Posterior cingulate gyrus (tissue), 11 donors: Measurements from ENCODE around the gene INTS15.
A peak's percentile ranks its signal among the peaks of the same experiment; 100 is the strongest.
"Not testable (repeated sequence)": the region's sequence is repeated elsewhere in the genome, so short reads cannot be mapped to it uniquely, and the experiment has no call there.

Experiments
- DNase-seq, 10 donors: peaks; one replicate each; pipeline versions ENCODE4 v3.0.0 to v3.0.0-alpha.2; 2020 to 2021; ENCODE audit warnings: mixed read lengths in 3 of 10
- intact Hi-C: fragments of 100-400 bp; cut with DNase I; formaldehyde crosslinking; loops from one replicate; pipeline ENCODE4 v1.15.1; 2023

INTS15 gene

DNA sequence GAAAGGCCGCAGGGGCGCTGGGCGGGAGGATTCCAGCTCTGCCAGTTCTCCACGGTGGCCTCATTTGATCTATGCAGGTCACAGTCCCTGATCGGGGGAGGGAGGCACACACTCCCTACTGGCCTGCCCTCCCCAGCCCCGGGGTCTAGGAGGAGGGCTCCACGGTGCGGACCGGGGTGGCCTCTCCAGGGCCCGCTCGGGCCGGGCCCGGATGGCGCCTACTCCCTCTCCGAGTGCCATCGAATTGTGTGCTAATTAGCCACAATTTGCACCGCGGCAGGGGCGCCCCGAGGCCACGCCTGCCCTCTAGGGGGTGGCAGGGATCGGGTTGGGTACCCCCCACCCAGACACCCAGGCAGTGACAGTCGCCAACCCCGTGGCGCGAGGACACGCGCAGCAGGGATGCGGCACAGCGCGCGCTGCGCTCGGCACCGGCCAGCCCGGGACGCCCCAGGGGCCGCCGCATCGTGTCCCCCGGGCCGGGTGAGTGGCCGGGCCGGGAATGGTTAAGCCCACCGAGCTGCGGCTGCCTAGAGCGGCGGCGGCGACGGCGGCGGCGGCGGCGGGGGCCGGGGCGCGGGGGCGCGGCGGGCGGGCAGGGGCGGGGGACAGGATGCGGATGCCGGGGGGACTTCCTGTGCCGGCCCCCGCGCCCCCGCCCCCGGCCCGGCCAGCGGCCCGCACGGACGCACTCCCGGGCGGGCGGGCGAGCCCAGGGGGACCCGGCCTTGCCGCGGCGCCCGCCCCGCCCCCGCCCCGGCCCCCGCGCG, 25.3 kb downstream of the INTS15 start, which contains the start of gene ZNF853:
Gene ZNF853 (plus strand): TSS at position 658 of the 770 bp plus-strand sequence. CDS start 565 bp downstream, outside the sequence.
- intact Hi-C loops = no loop called here
- peak in 4 of 10 donors; percentile 23 to 89 (median 36) for DNase-seq

DNA sequence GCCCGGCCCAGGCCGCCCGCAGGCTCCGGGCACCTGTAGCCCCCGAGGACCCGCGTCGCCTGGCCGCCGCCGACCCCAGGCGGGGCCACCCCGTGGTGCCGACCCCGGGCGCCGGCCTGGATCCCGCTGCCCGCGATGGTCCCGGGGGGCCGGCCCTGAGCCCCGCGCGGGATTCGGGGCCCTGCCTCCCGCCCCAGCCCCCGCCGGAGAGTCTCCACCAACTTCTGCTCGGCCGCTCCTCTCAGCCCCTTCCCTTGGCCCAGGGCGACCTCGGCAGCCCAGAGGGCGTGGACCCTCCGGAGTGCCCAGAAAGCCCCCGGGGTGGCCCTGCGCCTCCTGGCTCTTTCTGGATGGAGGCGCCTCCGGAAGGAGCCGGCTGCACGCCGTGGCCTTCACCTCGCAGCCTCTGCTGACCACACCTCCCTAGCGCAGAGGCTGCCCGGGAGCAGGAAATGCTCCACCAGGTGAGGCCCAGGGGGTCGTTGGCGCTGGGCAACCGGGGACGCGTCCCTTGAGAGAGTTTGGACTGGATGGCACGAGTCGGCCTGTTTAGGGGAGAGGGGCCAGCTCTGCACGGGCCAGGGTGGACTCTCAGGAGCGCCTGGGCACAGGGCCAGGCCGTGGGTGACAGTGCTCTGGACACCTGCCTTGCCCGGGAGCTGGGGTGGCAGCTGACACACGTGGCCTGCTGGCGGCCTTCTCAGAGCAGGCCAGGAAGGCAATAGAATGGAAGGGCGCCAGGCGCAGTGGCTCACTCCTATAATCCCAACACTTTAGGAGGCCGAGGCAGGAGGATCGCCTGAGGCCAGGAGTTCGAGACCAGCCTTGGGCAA, 26.1 kb downstream of the INTS15 start:
- peak in 1 of 10 donors; percentile 86 for DNase-seq
- intact Hi-C loops = no loop called here

DNA sequence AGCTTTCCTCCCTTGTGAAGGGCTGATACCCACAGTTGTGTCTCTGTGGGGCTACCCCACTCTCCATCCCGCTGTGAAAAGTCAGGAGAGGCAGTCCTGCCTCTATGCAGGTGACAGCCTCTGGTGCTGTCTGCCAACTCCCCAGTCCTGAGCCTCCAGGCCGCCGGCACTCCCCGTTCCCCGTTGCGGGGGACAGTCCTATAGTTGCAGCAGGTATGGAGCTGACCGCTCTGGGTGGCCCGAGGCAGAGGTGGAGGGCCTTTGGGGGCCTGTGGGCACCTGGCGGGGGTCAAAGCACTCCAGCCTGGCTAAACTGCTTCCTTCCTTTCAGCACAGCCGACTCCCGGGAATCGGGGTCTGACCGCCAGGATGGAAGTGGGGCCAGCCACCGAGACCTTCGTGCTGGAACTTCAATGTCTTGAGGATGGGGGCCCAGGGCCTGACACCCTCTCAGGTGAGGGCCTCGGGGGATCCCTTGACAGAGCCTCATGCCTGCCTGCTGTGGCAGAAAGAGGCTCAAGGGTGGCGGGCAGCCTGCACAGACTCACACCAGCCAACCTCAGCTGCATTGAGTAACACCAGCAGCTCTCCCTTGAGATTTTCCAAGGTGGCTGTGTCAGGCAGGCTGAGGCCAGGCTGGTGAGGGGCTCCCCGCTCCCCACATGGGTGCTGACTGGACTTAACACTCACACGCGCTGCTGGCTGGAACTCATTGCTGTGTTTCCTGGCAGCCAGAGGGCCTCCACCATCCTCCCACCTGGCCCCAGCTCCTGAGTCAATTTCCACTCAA, 27.2 kb downstream of the INTS15 start:
- no peak for DNase-seq
- intact Hi-C loops = no loop called here

DNA sequence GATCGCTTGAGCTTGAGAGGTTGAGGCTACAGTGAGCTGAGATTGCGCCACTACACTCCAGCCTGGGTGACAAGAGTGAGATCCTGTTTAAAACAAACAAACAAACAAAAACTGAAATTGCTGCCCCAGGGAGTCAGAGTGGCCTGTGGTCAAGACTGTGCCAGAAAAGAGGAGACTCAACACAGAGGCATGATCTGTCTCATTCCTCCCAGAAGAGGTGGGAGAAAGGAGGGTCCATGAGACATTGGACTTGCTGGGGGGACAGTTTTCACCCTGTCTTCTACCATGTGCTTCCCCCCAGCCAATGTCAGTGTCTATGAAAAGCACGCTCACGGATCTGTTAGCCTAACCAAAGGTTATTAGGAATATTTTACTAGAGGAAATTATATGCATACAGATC, 28.8 kb downstream of the INTS15 start:
- intact Hi-C loops = no loop called here
- no peak for DNase-seq

DNA sequence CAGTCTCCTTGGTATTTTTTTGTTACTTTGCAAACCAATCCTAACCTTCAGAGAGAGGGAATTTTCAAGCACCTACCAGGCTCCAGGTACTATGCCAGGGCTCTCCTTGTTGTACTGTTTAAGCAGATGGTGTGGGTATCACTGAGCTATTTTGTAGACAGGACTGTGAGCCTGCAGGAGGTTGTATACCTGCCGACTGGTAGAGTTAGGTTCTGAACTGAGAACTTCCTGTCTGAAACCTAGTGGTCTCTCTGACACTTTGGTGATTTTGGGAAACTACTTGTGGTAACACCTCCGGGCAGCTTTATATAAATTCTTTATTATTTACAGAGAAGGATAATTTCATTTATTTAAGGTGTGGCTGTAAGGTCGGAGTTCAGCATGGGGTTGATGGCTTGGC, 30.1 kb downstream of the INTS15 start:
- DNase-seq = no peak
- intact Hi-C loops = no loop called here

DNA sequence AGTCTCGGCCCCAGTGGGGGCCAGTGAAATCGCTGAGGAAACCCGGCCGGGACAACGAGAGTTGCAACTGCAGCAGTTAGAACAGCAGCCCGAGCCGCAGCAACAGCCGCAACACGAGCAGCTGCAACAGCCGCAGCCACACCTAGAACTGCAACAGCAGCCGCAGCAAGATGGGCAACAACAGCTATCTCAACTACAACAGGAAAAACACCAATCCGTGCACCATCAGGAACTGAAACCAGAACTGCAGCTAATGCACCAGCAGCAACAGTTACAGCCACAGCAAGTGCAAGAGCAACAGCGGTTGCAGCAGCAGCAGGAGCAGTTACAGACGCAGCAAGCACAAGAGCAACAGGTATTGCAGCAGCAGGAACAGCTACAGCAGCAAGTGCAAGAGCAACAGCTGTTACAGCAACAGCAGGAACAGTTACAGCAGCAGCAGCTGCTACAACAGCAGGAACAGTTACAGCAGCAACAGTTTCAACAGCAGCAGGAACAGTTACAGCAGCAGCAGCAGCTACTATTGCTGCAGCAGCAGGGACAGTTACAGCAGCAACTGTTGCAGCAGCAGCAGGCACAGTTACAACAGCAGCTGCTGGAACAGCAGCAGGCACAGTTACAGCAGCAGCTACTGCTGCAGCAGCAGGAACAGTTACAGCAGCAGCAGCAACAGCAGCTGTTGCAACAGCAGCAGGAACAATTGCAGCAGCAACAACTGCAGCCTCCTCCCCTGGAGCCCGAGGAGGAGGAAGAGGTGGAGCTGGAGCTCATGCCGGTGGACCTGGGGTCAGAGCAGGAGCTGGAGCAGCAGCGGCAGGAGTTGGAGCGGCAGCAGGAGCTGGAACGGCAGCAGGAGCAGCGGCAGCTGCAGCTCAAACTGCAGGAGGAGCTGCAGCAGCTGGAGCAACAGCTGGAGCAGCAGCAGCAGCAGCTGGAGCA, 31.6 kb downstream of the INTS15 start:
- DNase-seq = no peak
- intact Hi-C loops = no loop called here

DNA sequence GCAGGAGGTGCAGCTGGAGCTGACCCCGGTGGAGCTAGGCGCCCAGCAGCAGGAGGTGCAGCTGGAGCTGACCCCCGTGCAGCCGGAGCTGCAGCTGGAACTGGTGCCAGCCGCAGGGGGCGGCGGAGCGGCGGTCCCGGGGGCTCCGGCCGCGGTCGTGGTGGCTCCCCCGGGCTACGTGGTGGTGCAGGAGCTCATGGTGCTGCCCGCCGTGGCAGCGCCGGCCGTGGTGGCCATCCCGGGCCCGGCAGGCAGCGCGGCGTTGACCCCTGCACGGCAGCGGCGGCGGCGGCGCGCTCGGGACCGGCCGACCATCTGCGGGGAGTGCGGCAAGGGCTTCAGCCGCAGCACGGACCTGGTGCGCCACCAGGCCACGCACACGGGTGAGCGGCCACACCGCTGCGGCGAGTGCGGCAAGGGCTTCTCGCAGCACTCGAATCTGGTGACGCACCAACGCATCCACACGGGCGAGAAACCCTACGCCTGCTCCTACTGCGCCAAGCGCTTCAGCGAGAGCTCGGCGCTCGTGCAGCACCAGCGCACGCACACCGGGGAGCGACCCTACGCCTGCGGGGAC, 32.4 kb downstream of the INTS15 start:
- intact Hi-C loops = no loop called here
- no peak for DNase-seq

DNA sequence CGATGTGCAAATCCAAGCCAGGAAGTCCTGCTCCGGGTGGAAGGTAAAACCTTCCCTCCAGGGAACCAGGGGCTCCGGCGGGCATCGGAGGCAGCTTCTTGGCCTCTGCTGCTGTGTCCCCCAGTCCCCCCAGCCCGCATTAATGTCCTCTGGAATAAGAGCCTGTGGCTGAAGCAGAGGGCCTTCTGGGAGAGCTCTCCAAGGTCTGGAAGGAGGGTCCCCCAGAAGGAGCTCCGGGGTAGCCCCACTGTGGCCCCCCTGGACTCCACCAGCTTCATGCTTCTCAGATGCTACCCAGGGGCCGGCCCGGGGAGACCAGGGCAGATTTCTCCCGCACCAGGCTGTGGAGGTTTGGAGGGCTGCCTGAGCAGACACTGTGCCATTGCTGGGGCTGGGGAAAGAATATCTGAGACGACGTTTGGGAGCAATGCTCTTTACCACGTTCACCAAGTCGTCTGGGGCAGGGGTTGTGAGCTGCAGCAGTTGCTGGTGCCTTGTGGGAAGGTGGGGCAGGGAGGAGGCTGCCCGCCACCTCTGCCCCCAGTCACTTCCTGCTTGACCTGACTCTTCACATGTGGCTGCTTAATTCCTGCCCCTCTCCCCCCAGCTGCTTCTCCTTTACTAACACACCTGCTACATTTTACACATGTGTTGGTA, 33.9 kb downstream of the INTS15 start:
- intact Hi-C loops = no loop called here
- no peak for DNase-seq

DNA sequence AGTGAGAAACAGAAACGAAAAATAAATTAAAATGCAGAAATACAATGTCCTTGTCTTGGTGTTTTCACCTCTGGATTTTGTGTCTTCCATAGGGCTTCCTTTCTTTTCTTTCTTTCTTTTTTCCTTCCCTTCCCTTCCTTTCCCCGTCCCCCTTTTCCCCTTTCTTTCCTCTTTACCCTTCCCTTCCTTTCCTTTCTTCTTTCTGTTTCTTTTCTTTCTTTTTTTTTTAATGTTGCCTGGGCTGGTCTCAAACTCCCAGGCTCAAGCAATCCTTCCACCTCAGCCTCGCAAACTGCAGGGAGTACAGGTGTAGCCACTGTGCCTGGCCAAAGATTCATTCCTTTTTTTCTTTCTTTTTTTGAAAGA, 34.4 kb downstream of the INTS15 start:
- DNase-seq = no peak
- intact Hi-C loops = no loop called here

DNA sequence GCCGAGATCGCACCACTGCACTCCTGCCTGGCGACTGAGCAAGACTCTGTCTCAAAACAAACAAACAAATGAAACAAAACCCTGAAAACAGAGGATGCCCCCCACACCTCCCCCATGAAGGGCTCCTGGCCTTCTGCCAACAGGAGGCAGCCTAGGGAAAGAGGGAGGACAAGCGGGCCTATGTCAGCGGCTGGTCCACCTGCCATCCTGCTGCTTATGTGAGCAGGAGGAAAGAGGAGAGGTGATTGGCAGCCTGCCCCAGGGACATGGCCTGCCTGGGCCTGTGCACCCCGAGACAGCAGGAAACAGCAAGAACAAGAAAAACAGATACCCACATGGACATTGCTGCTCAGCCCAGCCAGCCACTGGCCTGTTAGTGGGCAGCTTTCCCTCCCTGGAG, 38.2 kb downstream of the INTS15 start:
- intact Hi-C loops = no loop called here
- no peak for DNase-seq

DNA sequence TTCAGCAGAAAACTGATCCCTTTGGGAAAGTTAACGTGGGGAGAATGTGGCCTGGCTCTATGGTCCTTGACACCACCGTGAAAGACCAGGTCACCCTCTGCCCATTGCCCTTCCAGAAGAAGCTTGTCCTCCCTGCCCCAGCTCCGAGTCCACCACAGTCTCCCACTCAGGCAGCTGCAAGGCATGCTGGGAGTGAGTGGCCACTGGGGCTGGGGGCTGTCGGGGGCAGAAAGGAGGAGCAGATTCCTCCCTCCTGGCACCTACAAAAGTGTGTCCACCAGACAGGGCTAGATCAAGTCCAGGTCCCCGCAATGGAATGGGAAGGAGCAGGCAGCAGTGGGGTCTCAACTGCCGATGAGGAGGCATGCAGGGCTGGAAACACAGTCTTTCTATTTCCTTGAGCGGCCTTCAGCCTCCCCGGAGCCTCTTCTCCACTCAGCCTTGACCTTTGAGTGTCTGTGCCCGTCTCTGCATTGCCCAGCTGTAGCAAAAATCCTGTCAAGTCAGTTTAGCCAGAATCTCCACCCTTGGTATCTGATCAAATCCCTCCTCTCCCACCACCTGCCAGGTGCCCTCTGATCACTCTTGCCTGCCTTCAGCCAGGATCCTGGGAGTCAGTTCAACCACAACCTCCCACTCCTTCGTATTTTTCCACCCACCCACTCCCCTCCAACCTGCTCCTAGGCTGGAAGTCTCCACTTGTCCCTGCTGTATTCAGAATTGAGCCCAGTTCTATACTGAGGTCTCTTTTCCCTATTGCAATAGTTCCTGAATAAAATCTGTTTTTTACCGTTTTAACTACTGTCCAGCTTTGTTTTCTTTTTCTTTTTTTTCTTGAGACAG, 40.4 kb downstream of the INTS15 start:
- intact Hi-C loops = no loop called here
- DNase-seq = no peak

DNA sequence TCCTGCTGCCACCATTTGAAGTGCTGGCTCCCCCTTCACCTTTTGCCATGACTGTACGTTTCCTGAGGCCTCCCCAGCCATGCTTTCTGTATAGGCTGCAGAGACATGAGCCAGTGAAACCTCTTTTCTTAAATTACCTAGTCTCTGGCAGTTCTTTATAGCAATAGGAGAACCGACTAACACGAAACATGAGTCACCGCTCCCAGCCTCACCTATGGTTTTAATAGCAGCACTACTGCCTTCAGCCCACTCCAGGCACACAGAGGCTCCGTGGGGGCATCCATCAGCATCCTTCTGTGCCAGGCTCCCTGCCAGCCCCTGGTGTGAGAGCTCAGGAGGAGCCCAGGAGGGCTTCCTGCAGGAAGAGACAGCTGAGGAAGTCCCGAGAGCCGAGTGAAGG, 41.8 kb downstream of the INTS15 start:
- DNase-seq = no peak
- intact Hi-C loops = no loop called here

DNA sequence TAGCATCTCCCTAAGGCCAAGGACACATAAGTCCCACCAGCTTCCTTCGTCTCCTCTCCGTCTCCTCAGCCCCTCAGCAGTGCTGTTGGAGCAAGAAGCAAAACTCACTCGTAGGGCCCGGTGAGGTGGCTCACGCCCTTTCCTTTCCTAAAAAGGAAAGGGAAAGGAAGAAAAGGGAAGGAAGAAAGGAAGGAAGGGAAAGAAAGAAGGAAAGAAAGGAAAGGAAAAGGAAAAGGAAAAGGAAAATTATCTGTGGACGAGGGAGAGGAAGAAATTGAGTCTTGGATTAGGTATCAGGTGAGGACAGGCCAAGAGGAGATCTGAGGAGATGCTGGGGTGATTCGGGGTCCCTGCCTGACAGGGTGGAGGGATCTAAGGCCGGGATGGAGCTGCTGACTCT, 44.2 kb downstream of the INTS15 start:
- intact Hi-C loops = no loop called here
- DNase-seq = no peak

DNA sequence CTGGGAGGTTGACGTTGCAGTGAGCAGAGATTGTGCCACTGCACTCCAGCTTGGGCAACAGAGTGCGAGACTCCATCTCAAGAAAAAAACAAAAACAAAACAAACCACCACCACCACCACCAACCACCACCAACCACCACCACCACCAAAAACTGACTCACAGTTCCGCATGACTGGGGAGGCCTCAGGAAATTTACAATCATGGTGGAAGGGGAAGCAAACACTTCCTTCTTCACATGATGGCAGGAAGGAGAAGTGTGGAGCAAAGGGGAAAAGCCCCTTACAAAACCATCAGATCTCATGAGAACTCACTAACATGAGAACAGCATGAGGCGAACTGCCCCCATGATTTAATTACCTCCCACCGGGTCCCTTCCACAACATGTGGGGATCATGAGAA, 45.1 kb downstream of the INTS15 start:
- intact Hi-C loops = loop anchor here (5.0 kb wide), 1 partner anchor 72 kb away; the partner anchor contains the start of gene ZNF12
- not testable (repeated sequence) for DNase-seq

DNA sequence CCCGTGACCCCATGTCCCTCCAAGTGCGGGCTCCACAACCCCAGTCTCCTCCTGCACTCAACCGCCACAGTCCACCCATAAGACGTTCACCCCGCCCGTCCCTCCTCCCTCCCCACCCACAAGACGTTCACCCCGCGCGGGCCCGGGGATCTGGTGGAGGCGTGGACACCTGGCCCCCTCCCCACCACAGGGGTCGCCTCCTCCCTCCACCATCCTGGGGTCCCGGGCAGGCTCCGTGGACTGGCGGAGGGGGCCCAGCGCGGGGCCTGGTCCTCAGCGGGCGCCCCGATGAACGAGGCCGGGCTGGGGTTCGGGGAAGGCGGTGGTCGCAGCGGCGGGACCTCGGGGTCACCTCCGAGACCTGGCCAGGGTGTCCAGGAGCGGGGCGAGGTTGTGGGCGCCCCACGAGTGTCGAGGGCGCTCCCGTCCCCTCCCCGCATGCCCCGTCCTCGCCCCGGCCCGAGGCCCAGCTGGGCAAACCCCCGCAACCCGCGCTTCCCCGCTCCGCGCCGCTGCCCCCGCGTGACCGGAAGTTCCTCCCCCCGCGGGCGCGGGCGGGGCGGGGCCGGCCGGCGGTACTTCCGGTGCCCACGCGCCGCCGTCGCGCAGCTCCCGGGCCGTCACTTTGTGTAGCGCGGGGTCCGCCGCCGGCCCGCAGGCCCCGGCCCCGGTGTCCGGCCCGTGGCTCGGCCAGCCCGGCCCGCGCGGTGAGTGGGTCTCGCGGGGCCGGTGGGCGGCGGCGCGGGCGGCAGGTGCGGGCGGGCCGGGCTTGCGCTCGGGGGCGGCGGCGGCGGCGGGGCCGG, 47.1 kb downstream of the INTS15 start, which contains the start of gene ZNF316:
Gene ZNF316 (plus strand): TSS at position 578 of the 803 bp plus-strand sequence. CDS start 5,092 bp downstream, outside the sequence.
- intact Hi-C loops = loop anchor here (5.0 kb wide), 1 partner anchor 70 kb away; the partner anchor contains the start of gene ZNF12
- peak; percentile 43 to 95 (median 67) for DNase-seq

DNA sequence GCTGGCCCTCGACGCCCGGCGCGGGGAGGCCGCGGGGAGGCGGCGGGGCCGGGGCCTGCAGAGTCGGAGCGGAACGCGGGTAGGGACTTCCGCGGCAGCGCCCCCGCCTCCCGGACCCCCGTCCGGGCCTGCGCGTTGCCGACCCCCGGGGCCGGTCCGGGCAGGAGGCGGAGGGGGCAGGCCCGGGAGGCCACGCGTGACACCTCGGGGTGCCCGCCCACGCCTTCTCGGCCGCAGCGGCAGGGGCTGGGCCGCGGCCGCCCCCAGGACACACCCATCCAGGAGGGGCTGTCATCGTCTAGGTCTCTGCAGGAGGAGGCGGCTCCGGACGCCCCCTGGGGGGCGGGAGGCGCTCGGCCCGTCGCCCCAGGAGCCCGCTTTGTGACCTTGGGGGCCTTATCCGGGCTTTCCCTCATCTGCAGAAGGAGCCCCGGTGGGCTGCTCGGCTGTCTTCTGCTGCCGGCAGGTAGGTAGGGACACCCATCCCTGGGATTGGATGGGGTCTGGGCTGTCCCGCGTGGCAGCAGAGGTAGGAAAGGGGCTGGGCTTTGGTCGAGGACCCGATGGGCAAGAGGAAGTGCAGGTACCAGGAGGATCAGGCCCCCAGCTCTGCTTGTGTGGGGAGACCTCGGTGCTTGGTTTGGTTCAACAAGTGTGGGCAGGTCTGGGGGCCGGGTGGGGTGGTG, 47.9 kb downstream of the INTS15 start:
- DNase-seq = peak in 1 of 10 donors; percentile 86
- intact Hi-C loops = loop anchor here (5.0 kb wide), 1 partner anchor 70 kb away; the partner anchor contains the start of gene ZNF12
